Thyroid gland (tissue), 4 donors: Measurements from ENCODE around the gene THBS3. TPM values are rescaled to one million over a fixed set of nuclear protein-coding genes. Genes with fewer than 3 reads are reported as not detected.
"Not testable (repeated sequence)": the region's sequence is repeated elsewhere in the genome, so short reads cannot be mapped to it uniquely, and the experiment has no call there.

Experiments used
- DNase-seq, 2 donors: peaks; one replicate each; pipeline ENCODE4 v3.0.0-alpha.2; 2019
- H3K27ac ChIP-seq, 3 donors: fragments of 200-600 bp; sonication (generic); 1 replicate in 2 of 3; 2 replicates in 1 of 3; pipeline ENCODE4 v1.5.1; 2016 to 2019; ENCODE audit warnings: mild to moderate bottlenecking in 1 of 3, moderate library complexity in 1 of 3
- H3K27me3 ChIP-seq: fragments of 200-600 bp; sonication (generic); one replicate; pipeline ENCODE4 v1.5.1; 2019
- H3K36me3 ChIP-seq, 2 donors: fragments of 200-600 bp; sonication (generic); one replicate each; pipeline ENCODE4 v1.5.1; 2016 to 2019
- H3K4me1 ChIP-seq, 2 donors: fragments of 200-600 bp; sonication (generic); one replicate each; pipeline ENCODE4 v1.5.1; 2017 to 2019
- H3K4me3 ChIP-seq, 3 donors: fragments of 200-600 bp; sonication (generic); replicated peaks in 1 of 3; 1 replicate in 2 of 3; 2 replicates in 1 of 3; pipeline ENCODE4 v1.5.1; 2016; ENCODE audit warnings: mild to moderate bottlenecking in 1 of 3
- H3K9me3 ChIP-seq: fragments of 200-600 bp; sonication (generic); one replicate; pipeline ENCODE4 v1.5.1; 2017
- POLR2A ChIP-seq, 2 donors: fragments of 450-650 bp; IDR thresholded peaks; one replicate each; pipeline ENCODE4 v1.6.1; 2017; ENCODE audit warnings: antibody characterized with exemption in 2 of 2, mild to moderate bottlenecking in 2 of 2, moderate library complexity in 1 of 2
- WGBS, 2 donors: methylation state at CpG; one replicate each; pipeline ENCODE4 v1.1.5; 2017; 5-methylcytosine and 5-hydroxymethylcytosine counted together
- intact Hi-C: fragments of 100-400 bp; cut with DNase I; formaldehyde crosslinking; loops from one replicate; pipeline ENCODE4 v1.15.1; 2023
- total RNA-seq, 4 donors: library from RNA; depleted of rRNA; stranded (reverse); fragments of >200 nt; gene quantifications; one replicate each; pipeline ENCODE4 v1.2.3, GENCODE V29; 2016
- TF ChIP-seq, protein P1 (sequence below), 6 experiments: fragments of 200-600 bp in 3 of 6; fragments of 450-650 bp in 3 of 6; sonication (generic) in 3 of 6; IDR thresholded peaks; one replicate each; pipeline ENCODE4 v1.5.1; 2016 to 2019; ENCODE audit warnings: antibody characterized with exemption in 6 of 6, mild to moderate bottlenecking in 2 of 6, inconsistent platforms in 1 of 6, moderate library complexity in 1 of 6

Gene THBS3
- total RNA-seq, 4 donors from 2014 or later = 8.5 to 25.7 (median 18.2) TPM

DNA sequence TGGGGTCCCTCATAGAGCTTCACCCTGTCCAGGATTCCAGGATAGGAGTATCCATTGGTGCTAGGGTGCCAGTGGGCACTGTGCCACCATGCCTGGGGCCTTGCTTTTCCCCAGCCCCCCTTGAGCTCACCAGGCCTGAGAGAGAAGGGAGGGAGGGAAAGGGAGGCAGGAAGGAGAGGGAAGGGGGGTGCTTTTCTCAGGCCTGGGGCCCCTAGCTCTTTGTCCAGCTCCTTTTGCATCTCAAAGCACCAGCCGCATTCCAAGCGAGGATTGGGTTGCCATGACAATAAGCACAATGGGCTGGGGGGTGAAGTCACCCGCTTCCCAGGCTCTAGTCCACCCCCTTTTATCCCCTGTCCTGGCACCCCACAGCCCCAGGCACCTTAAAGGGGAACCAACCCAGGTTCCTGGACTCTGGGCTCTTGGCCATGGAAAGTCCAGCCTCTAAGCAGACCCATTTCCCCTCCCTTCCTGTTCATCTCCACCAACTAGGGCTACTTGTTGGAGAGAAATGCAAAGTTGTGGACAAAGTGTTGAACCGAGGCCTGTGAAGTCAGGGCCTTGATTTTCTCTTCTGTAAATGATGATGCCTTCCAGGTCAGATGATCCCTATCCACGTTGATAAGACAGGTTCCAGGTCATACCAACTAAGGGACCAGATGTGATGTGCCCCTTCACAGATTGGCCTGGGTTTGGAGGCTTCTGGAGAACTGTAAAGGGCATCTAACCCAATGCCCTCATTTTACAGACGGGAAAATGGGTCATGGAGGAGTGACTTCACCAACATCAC is 11.4 kb downstream of the THBS3 start:
- intact Hi-C loops = no loop called here
- H3K27me3 ChIP-seq = no peaks in the 10 kb centered on the region
- H3K4me3 ChIP-seq = no peak overlapping the region
- H3K9me3 ChIP-seq = no peaks in the 10 kb centered on the region
- no peaks in the 10 kb centered on the region for H3K36me3 ChIP-seq
- no peak for DNase-seq
- TF ChIP-seq POLR2A (IDR thresholded peaks at IDR 0.05) = no peak
- no peak overlapping the region for H3K27ac ChIP-seq
- 81 to 90% methylated on average over 6 of the region's 6 CpGs for WGBS, 2 donors
- H3K4me1 ChIP-seq = peaks cover 9 to 34% of the 10 kb centered on the region in 2 donors

DNA sequence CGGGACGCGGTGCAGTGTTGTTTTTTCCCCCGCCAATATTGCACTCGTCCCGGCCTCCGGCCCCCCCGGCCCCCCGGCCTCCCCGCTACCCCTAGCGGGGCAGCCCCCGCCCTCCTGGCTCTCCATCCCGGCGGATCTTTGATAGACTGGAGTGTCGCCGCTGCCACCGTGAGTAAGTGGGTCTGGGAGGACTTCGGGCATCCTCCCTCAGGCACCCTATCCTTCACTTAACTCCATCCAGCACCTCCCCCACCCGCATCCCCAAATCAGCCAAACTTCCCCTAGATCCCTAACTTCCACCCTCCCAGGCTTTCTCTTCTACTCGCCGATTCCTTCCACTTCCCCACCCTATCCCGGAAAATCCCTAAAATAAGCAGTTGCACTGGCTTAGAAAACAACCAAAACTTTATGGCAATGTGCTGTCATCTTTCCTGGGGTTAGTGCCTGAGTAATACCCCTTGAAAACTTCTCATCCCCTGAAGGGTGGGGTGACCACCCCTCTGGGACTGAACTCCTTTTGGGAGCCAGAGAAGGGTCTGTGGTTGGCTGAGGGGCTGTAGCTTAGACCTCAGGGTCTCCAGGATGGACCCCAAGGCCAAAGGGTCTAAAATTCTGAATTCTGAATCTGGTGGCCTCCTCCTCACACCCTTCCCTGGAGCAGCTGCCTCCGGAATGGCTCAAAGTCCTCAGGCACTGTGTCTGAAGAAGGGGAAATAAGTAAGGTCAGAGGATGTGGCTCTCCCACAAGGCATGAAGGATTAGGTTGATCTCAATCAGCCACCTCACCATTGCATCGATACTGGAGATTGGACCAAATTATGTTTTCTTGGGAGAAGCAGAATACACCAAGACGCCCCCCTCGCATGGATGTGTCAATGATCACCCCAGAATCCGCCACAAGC is 12.2 kb downstream of the THBS3 start:
- no peak for TF ChIP-seq POLR2A (IDR thresholded peaks at IDR 0.05)
- TF ChIP-seq, protein P1, sequence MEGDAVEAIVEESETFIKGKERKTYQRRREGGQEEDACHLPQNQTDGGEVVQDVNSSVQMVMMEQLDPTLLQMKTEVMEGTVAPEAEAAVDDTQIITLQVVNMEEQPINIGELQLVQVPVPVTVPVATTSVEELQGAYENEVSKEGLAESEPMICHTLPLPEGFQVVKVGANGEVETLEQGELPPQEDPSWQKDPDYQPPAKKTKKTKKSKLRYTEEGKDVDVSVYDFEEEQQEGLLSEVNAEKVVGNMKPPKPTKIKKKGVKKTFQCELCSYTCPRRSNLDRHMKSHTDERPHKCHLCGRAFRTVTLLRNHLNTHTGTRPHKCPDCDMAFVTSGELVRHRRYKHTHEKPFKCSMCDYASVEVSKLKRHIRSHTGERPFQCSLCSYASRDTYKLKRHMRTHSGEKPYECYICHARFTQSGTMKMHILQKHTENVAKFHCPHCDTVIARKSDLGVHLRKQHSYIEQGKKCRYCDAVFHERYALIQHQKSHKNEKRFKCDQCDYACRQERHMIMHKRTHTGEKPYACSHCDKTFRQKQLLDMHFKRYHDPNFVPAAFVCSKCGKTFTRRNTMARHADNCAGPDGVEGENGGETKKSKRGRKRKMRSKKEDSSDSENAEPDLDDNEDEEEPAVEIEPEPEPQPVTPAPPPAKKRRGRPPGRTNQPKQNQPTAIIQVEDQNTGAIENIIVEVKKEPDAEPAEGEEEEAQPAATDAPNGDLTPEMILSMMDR (IDR thresholded peaks at IDR 0.05) = no peak
- Histone ChIP-seq H3K27me3 (no peaks in the 10 kb centered on the region), H3K4me1 (peaks cover 9 to 34% of the 10 kb centered on the region in 2 donors), H3K4me3 (peak overlapping the region in 1 of 3 donors; percentile 45), H3K9me3 (no peaks in the 10 kb centered on the region), H3K27ac (peak overlapping the region in 2 of 3 donors; percentile 84 to 96), H3K36me3 (no peaks in the 10 kb centered on the region)
- 26 to 57% methylated on average over 10 to 24 of the region's 27 CpGs for WGBS, 2 donors
- DNase-seq = peak in 1 of 2 donors; percentile 38
- intact Hi-C loops = no loop called here

DNA sequence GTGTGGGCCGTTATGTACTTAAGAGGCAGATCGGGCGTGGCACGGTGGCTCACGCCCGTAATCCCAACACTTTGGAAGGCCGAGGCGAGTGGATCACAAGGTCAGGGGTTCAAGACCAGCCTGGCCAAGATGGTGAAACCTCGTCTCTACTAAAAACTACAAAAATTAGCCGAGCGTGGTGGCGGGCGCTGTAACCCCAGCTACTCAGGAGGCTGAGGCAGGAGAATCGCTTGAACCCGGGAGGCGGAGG is 13.8 kb downstream of the THBS3 start:
- H3K36me3 ChIP-seq, H3K27me3 ChIP-seq, intact Hi-C loops, H3K9me3 ChIP-seq, DNase-seq: not testable (repeated sequence)
- Histone ChIP-seq H3K27ac (peak overlapping the region; percentile 84 to 96 (median 85)), H3K4me3 (peak overlapping the region in 2 of 3 donors; percentile 45 to 47), H3K4me1 (peaks cover 9 to 34% of the 10 kb centered on the region in 2 donors)
- WGBS, 2 donors = 5 to 7% methylated on average over 16 of the region's 16 CpGs

DNA sequence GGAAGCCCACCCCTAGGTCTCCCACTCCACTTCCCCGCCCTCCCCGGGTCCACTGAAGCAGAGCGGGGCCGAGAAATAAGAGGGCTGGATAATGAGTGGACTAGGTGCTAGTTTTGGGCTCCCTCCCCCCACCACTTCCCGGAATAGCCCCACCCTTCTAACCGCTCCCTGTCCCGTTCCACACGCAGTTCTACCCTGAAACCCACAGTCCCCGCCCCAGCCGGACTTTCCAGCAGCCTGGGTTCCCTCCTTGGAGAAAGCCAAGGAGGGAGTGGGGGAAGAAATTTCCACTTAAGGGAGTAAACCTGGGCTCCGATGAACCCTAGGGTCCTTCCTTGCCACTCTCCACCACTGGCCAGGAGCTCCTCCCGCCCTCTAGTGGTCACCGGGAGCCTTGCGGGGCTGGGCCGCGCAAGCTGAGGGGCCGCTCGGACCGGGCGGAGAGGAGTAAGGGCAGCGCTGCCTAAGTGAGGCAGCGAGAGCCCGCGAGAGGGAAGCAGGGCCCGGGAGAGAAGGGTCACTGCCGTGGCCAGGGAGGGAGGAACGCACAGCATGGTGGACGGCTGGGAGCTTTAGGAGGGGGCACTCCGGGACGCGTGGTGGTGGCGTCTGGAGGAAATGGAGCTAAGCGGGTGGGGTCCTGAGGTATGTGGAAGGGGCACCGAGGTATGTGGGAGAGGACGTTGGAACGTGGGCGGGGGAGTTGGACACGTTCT is 14.3 kb downstream of the THBS3 start:
- Histone ChIP-seq H3K4me3 (peak overlapping the region in 2 of 3 donors; percentile 45 to 47), H3K4me1 (peaks cover 9 to 34% of the 10 kb centered on the region in 2 donors), H3K27ac (peak overlapping the region; percentile 84 to 96 (median 85)), H3K36me3 (no peaks in the 10 kb centered on the region), H3K9me3 (no peaks in the 10 kb centered on the region), H3K27me3 (no peaks in the 10 kb centered on the region)
- peak; percentile 90 to 94 for DNase-seq
- WGBS, 2 donors = 1% methylated on average over 30 to 37 of the region's 38 CpGs
- intact Hi-C loops = no loop called here
- TF ChIP-seq, protein P1 (IDR thresholded peaks at IDR 0.05) = peak; percentile 88 to 99 (median 96)
- peak in 1 of 2 donors; percentile 62 for TF ChIP-seq POLR2A (IDR thresholded peaks at IDR 0.05)

DNA sequence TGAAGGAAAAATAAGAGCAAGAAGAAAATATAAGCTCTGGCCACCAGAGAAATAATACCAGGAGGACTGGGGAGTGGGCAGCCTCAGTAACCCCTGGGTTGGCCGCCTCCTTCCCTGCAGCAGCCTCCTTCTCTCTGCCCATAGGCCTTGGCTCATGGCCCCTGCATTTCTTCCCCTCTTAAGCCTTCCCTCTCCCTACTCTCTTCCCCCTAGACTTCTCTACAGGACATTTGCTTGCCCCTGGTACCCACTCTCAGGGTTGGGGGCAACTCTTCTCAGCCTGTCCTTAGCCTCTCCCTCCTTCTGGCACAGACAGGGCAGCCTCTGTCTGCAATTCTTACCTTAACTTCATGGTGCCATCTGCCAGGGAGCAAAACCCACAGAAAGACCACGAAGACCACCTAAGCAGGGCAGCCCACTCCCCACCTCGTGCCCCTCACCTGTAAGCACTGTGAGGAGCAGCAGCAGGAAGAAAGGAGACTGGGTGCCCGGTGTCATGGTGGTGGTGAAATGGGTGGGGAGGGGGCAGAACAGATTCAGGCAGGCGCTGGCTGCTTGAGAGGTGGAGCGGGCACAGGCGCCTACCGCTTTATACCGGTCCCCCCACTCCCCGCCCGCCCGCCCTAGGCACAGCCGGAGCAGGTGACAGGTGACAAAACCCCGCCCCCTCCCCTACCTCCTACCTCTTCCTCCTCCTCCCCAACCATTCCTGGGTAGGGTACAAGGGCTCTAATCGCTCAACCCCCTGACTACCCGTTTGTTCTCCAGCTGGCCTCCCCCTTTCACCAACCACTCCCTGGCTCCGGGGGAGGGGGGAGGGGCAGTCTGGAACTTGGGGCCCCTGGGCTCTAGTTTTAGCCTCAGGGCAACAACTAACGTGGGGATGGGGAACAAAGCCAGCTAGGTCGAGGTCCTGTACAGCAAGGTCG is 15.1 kb downstream of the THBS3 start:
- no peak for TF ChIP-seq POLR2A (IDR thresholded peaks at IDR 0.05)
- TF ChIP-seq, protein P1 (IDR thresholded peaks at IDR 0.05) = no peak
- peaks cover 9 to 34% of the 10 kb centered on the region in 2 donors for H3K4me1 ChIP-seq
- WGBS, 2 donors = 22 to 24% methylated on average over 8 to 10 of the region's 20 CpGs
- intact Hi-C loops = no loop called here
- H3K36me3 ChIP-seq = no peaks in the 10 kb centered on the region
- H3K27ac ChIP-seq = peak overlapping the region; percentile 84 to 96 (median 85)
- H3K4me3 ChIP-seq = peak overlapping the region in 1 of 3 donors; percentile 45
- peak; percentile 57 to 86 for DNase-seq
- no peaks in the 10 kb centered on the region for H3K27me3 ChIP-seq
- H3K9me3 ChIP-seq = no peaks in the 10 kb centered on the region
